WTC11 (cell line): ENCODE measurements around the gene FHOD3. TPM values are rescaled to one million over a fixed set of nuclear protein-coding genes. Genes with fewer than 3 reads are reported as not detected.

Experiments used
- ATAC-seq: fragments of 200-7000 bp; cut with Tn5 transposase; 2 replicates; pipeline ENCODE4 v1.10.0; 2021; ENCODE audit warnings: mild to moderate bottlenecking, moderate library complexity
- CTCF ChIA-PET: fragments of 300-600 bp; sonication (Branson Sonifier 250); formaldehyde crosslinking; loops from one replicate; lab custom pipeline; 2021; ENCODE audit warnings: antibody characterized with exemption; lab: Charles Lee
- POLR2A ChIA-PET: fragments of 350-600 bp; sonication (Branson Sonifier 250); formaldehyde crosslinking; loops from one replicate; lab custom pipeline; 2021; ENCODE audit warnings: antibody characterized with exemption; lab: Charles Lee
- DNase-seq: peaks from one replicate; pipeline ENCODE4 v3.0.0; 2021; ENCODE audit warnings: low spot score
- H3K27ac Mint-ChIP-seq: 2 replicates; pipeline ENCODE4 v1.8.0; 2021; ENCODE audit warnings: mixed read lengths
- H3K27me3 Mint-ChIP-seq: 2 replicates; pipeline ENCODE4 v1.8.0; 2021; ENCODE audit warnings: low read depth, mild to moderate bottlenecking, moderate library complexity, mixed read lengths
- H3K36me3 Mint-ChIP-seq: 2 replicates; pipeline ENCODE4 v1.8.0; 2021; ENCODE audit warnings: mixed read lengths
- H3K4me1 Mint-ChIP-seq: 2 replicates; pipeline ENCODE4 v1.8.0; 2022; ENCODE audit warnings: mixed read lengths
- H3K4me3 Mint-ChIP-seq: 2 replicates; pipeline ENCODE4 v1.8.0; 2021; ENCODE audit warnings: mild to moderate bottlenecking, moderate library complexity, mixed read lengths
- H3K9me3 Mint-ChIP-seq: 2 replicates; pipeline ENCODE4 v1.8.0; 2021; ENCODE audit warnings: mixed read lengths
- EMX1 ChIP-seq: fragments of 250-450 bp; sonication (Bioruptor Pico); IDR thresholded peaks from 2 replicates; pipeline ENCODE4 v1.8.0; 2021; ENCODE audit warnings: mild to moderate bottlenecking
- ESRRA ChIP-seq: sonication (generic); formaldehyde crosslinking; IDR thresholded peaks from 2 replicates; pipeline ENCODE4 v1.8.1; 2022; ENCODE audit warnings: mild to moderate bottlenecking, missing genetic modification reagents, borderline replicate concordance
- ETV6 ChIP-seq: sonication (generic); formaldehyde crosslinking; IDR thresholded peaks from 2 replicates; pipeline ENCODE4 v1.8.1; 2022; ENCODE audit warnings: mild to moderate bottlenecking, missing genetic modification reagents
- FOXJ3 ChIP-seq: sonication (generic); formaldehyde crosslinking; IDR thresholded peaks from 2 replicates; pipeline ENCODE4 v1.9.0; 2021; ENCODE audit warnings: missing genetic modification reagents, mild to moderate bottlenecking, borderline replicate concordance
- FOXK1 ChIP-seq: sonication (generic); formaldehyde crosslinking; IDR thresholded peaks from 2 replicates; pipeline ENCODE4 v1.8.0; 2022; ENCODE audit warnings: mild to moderate bottlenecking, moderate library complexity, missing genetic modification reagents
- FOXP1 ChIP-seq: sonication (generic); formaldehyde crosslinking; IDR thresholded peaks from 2 replicates; pipeline ENCODE4 v1.8.0; 2022; ENCODE audit warnings: missing genetic modification reagents, mild to moderate bottlenecking, moderate library complexity, borderline replicate concordance
- HMGA2 ChIP-seq: fragments of 250-450 bp; sonication (Bioruptor Pico); IDR thresholded peaks from 2 replicates; pipeline ENCODE4 v1.4.0; 2021; ENCODE audit warnings: mild to moderate bottlenecking, moderate library complexity
- MAX ChIP-seq: sonication (generic); formaldehyde crosslinking; IDR thresholded peaks from 2 replicates; pipeline ENCODE4 v1.8.0; 2022; ENCODE audit warnings: mild to moderate bottlenecking, missing genetic modification reagents
- MLX ChIP-seq: sonication (generic); formaldehyde crosslinking; IDR thresholded peaks from 2 replicates; pipeline ENCODE4 v1.8.1; 2023; ENCODE audit warnings: mild to moderate bottlenecking, missing genetic modification reagents, moderate library complexity
- MXD4 ChIP-seq: fragments of 250-450 bp; sonication (Bioruptor Pico); IDR thresholded peaks from 2 replicates; pipeline ENCODE4 v1.8.0; 2021; ENCODE audit warnings: mild to moderate bottlenecking, moderate library complexity, borderline replicate concordance
- NFATC4 ChIP-seq: fragments of 250-450 bp; sonication (Bioruptor Pico); IDR thresholded peaks from 2 replicates; pipeline ENCODE4 v1.9.0; 2021; ENCODE audit warnings: mild to moderate bottlenecking
- NR2C2 ChIP-seq: sonication (generic); formaldehyde crosslinking; IDR thresholded peaks from 2 replicates; pipeline ENCODE4 v1.8.0; 2022; ENCODE audit warnings: mild to moderate bottlenecking, missing genetic modification reagents
- SMAD4 ChIP-seq: sonication (generic); formaldehyde crosslinking; IDR thresholded peaks from 2 replicates; pipeline ENCODE4 v1.8.0; 2022; ENCODE audit warnings: mild to moderate bottlenecking, missing genetic modification reagents
- SOX15 ChIP-seq: fragments of 250-450 bp; sonication (Bioruptor Pico); IDR thresholded peaks from 2 replicates; pipeline ENCODE4 v1.9.0; 2021; ENCODE audit warnings: mild to moderate bottlenecking
- SP1 ChIP-seq: sonication (generic); formaldehyde crosslinking; conservative IDR thresholded peaks from 2 replicates; pipeline ENCODE4 v1.8.1; 2022; ENCODE audit warnings: missing genetic modification reagents
- ZBTB43 ChIP-seq: sonication (generic); formaldehyde crosslinking; IDR thresholded peaks from 2 replicates; pipeline ENCODE4 v1.8.1; 2023; ENCODE audit warnings: mild to moderate bottlenecking, missing genetic modification reagents
- ZNF281 ChIP-seq: sonication (generic); formaldehyde crosslinking; IDR thresholded peaks from 2 replicates; pipeline ENCODE4 v1.8.0; 2023; ENCODE audit warnings: mild to moderate bottlenecking, missing genetic modification reagents
- ZNF532 ChIP-seq: fragments of 250-450 bp; sonication (Bioruptor Pico); IDR thresholded peaks from 2 replicates; pipeline ENCODE4 v1.9.0; 2021; ENCODE audit warnings: mild to moderate bottlenecking, borderline replicate concordance
- ZNF671 ChIP-seq: fragments of 250-450 bp; sonication (Bioruptor Pico); IDR thresholded peaks from 2 replicates; pipeline ENCODE4 v1.8.0; 2021; ENCODE audit warnings: mild to moderate bottlenecking
- total RNA-seq: library from RNA; stranded (reverse); gene quantifications from 3 replicates; pipeline ENCODE4 v1.2.3, GENCODE V29; 2021
- TF ChIP-seq, protein P1 (sequence below): sonication (generic); formaldehyde crosslinking; IDR thresholded peaks from 2 replicates; pipeline ENCODE4 v1.8.1; 2023; ENCODE audit warnings: mild to moderate bottlenecking, missing genetic modification reagents

The FHOD3 gene
- total RNA-seq, 1 experiment from 2014 or later: 3.8 TPM

DNA sequence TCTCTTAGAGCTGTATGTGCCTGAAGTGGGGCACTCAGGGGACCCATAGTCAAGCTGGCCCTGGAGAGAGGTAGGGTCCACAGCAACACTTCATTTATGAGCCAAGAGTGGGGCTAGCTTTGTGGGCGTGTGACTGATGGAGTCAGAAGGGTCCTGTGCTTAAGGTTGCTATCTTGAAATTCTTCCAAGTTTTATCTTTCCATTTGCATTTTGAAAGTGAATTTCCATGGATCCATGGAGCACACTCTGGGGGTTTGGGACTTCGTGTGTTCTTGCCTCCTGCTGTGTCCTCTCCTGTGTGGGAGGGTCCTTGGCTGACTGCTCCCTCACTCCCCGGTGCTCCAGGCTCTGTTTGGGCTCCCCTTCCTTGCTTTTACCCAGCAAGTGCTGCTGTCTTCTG lies 50.8 kb downstream of the FHOD3 start (continued):
- TF ChIP-seq ZNF532 (CRISPR knock-in tag): no peak
- TF ChIP-seq MLX (CRISPR knock-in tag): no peak

- no peak for ATAC-seq
- TF ChIP-seq MAX (CRISPR knock-in tag) (no peak), ZNF671 (CRISPR knock-in tag) (no peak), SOX15 (CRISPR knock-in tag) (no peak), FOXP1 (CRISPR knock-in tag) (no peak), SMAD4 (CRISPR knock-in tag) (no peak), NR2C2 (CRISPR knock-in tag) (no peak), ETV6 (CRISPR knock-in tag) (no peak)
- TF ChIP-seq, all 79 proteins: peak for 0
- ChIA-PET POLR2A (no interaction called here), CTCF (no interaction called here)
- Mint-ChIP-seq H3K36me3 (no peaks in the 10 kb centered on the region), H3K4me3 (no peak overlapping the region), H3K27ac (no peak overlapping the region), H3K27me3 (no peaks in the 10 kb centered on the region; the same call in 1 of the 2 replicates), H3K9me3 (no peaks in the 10 kb centered on the region), H3K4me1 (peaks cover 26% of the 10 kb centered on the region)
- no peak for DNase-seq
These were observed 51.5 kb downstream of the FHOD3 start for GRCh38 chr18:36348971-36349417.

DNA sequence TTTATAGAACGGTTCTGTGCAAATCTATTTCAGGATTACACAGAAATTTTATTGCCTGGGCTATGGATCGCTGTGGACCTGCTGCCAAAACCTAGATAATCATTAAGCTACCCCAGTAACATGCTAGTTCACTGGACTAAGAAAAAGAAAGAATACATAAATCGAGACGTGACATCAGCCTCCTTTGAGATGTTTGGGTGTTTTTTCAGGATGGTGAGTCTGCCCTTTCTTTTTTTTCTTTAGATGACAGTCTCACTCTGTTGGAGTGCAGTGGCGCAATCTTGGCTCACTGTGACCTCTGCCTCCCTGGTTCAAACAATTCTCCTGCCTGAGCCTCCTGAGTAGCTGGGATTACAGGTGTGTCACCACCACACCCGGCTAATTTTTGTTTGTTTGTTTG lies 52.0 kb downstream of the FHOD3 start:
- Mint-ChIP-seq H3K36me3 (no peaks in the 10 kb centered on the region), H3K27ac (no peak overlapping the region), H3K9me3 (no peaks in the 10 kb centered on the region), H3K4me1 (peaks cover 26% of the 10 kb centered on the region), H3K4me3 (no peak overlapping the region), H3K27me3 (no peaks in the 10 kb centered on the region; the same call in 1 of the 2 replicates)
- DNase-seq (no peak), ATAC-seq (no peak)
- ChIA-PET CTCF (no interaction called here), POLR2A (no interaction called here)
- TF ChIP-seq SP1 (CRISPR knock-in tag) (no peak), NFATC4 (no peak), ESRRA (CRISPR knock-in tag) (no peak), FOXJ3 (CRISPR knock-in tag) (no peak), ZNF671 (CRISPR knock-in tag) (no peak), FOXK1 (no peak), MAX (CRISPR knock-in tag) (no peak), EMX1 (no peak), ZNF281 (CRISPR knock-in tag) (no peak), MXD4 (CRISPR knock-in tag) (no peak), HMGA2 (CRISPR knock-in tag) (no peak), ZBTB43 (CRISPR knock-in tag) (no peak)
- TF ChIP-seq, protein P1, sequence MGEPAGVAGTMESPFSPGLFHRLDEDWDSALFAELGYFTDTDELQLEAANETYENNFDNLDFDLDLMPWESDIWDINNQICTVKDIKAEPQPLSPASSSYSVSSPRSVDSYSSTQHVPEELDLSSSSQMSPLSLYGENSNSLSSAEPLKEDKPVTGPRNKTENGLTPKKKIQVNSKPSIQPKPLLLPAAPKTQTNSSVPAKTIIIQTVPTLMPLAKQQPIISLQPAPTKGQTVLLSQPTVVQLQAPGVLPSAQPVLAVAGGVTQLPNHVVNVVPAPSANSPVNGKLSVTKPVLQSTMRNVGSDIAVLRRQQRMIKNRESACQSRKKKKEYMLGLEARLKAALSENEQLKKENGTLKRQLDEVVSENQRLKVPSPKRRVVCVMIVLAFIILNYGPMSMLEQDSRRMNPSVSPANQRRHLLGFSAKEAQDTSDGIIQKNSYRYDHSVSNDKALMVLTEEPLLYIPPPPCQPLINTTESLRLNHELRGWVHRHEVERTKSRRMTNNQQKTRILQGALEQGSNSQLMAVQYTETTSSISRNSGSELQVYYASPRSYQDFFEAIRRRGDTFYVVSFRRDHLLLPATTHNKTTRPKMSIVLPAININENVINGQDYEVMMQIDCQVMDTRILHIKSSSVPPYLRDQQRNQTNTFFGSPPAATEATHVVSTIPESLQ (CRISPR knock-in tag): no peak
